GM21423 (cell line): ENCODE results near the gene CASP14.
"Not testable (repeated sequence)": the region's sequence is repeated elsewhere in the genome, so short reads cannot be mapped to it uniquely, and the experiment has no call there.

Experiments
- ATAC-seq: cut with Tn5 transposase; IDR thresholded peaks from one replicate; pipeline ENCODE4 v1.9.1; 2021; ENCODE audit warnings: mild to moderate bottlenecking, moderate library complexity; ENCODE audit not compliant: unreplicated experiment

The CASP14 gene, protein sequence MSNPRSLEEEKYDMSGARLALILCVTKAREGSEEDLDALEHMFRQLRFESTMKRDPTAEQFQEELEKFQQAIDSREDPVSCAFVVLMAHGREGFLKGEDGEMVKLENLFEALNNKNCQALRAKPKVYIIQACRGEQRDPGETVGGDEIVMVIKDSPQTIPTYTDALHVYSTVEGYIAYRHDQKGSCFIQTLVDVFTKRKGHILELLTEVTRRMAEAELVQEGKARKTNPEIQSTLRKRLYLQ

DNA sequence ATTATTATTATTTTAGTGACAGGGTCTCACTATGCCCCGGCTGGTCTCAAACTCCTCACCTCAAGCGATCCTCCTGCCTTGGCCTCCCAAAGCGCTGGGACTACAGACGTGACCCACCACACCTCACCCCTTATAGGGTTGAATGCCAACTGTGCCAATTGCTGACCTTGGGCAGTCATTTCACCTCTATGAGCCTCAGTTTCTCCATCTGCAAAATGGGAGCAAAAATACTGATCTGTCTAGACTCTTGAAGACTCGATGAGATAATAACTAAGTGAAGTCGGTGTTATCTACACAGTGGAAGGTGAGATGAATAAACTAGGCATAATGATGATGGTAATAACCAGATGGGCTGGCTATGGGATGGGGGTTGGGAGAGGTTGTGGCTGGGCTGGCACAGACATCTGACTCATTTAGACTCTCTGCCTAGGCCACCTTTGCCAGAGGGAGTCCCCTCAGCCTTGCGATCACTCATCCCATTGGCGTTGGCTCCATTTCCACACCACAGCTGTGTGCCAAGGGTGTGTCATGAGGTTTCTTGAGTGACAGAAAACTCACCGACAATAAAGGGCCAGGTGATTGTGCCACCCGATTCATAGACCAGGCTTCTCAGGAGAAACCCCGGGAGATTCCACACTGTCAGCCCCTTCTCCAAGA is at the start of gene CASP14:
TSS of gene CASP14 (plus strand) at position 596 of the 657 bp plus-strand sequence. CDS start 2,772 bp downstream, outside the sequence.
- ATAC-seq, result no peak

DNA sequence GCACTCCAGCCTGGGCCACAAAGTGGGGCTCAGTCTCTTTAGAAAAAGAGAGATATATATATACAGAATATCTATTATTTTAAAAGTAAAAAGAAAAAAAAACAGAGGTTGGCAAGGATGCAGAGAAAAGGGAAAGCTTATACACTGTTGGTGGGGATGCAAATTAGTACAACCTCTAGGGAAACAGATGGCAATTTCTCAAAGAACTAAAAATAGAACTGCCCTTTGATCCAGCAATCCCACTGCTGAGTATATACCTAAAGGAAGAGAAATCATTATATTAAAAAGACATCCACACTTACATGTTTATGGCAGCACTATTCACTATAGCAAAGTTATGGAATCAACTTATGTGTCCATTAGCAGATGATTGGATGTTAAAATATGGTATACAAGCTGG is 41.0 kb upstream of the CASP14 start:
- no peak for ATAC-seq

DNA sequence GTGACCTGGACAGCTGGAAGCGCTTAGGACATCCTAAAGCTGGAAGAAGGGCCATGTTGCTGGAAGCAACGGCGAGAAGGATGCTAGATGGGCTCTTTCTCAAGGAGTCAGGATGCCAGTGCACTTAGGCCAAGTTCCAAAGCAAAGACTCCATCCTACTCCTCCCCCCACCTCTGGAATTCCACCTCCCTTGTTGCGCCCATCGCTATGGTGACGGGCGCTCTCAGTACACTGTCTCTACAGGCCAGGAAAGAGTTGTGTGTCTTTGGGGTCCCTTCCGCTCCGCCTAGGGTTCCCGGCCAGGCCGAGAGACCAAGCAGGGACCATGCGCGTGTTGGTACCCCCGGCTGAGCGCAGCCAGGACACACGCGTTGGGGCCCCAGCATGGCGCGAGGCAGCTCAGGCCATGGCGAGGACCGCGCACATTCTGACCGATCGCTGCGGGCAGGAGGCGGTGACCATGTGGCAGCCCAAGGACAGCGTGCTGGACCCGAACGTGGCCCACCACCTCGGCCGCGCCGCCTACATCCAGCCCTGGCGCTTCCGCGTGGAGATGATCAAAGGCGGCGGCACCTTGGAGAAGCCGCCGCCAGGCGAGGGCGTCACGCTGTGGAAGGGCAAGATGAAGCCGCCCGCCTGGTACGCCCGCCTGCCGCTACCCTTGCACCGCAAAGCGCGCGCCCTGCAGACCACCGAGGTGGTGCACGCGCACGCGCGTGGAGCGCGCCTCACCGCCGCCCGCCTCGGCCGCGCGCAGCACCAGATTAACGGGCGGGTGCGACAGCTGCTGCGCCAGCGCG is 38.6 kb upstream of the CASP14 start:
- ATAC-seq, result no peak

GRCh38 chr19:15014579-15014978 is 34.7 kb upstream of the CASP14 start:
- ATAC-seq, result no peak

DNA sequence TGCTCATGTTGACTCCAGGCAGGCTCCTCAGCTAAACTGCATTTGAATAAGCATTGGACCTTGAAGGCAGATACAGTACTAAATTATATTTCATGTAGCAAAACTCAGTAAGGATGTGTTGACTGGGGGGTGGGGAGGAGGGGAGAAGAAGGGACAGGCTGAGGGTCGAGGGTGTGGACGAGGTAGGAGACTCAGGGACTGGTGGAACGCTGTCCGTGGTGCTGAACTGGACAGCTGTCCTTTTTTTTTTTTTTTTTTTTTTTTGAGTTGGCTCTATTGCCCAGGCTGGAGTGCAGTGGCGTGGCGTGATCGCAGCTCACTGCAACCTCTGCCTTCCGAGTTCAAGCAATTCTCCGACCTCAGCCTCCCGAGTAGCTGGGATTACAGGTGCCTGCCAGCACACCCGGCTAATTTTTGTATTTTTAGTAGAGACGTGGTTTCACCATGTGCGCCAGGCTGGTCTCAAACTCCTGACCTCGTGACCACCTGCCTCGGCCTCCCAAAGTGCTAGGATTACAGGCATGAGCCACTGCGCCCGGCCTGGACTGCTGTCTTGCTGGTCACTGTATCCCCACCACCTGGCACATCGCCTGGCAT is 33.2 kb upstream of the CASP14 start:
- ATAC-seq, result no peak

DNA sequence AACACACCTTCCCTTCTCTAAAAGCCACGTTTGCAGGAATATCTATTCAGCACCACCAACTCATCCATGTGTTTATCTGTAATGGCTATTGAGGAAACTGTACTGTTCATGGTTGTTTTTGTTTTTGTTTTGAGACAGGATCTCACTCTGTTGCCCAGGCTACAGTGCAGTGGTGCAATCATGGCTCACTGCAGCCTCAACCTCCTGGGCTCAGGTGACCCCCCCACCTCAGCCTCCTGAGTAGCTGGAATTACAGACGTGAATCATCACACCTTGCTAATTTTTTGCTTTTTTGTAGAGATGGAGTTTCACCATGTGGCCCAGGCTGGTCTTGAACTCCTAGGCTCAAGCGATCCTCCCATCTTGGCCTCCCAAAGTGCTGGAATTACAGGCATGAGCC is 30.4 kb upstream of the CASP14 start:
- not testable (repeated sequence) for ATAC-seq

- no peak for ATAC-seq
Measured at GRCh38 chr19:15021286-15022007, 27.8 kb upstream of the CASP14 start.

GRCh38 chr19:15022752-15023151 is 26.5 kb upstream of the CASP14 start:
- no peak for ATAC-seq

GRCh38 chr19:15025217-15025616 is 24.1 kb upstream of the CASP14 start:
- ATAC-seq, result no peak

- no peak for ATAC-seq
Measured at GRCh38 chr19:15028490-15028889, 20.8 kb upstream of the CASP14 start.

- no peak for ATAC-seq
Measured at GRCh38 chr19:15031675-15032074, 17.6 kb upstream of the CASP14 start.

DNA sequence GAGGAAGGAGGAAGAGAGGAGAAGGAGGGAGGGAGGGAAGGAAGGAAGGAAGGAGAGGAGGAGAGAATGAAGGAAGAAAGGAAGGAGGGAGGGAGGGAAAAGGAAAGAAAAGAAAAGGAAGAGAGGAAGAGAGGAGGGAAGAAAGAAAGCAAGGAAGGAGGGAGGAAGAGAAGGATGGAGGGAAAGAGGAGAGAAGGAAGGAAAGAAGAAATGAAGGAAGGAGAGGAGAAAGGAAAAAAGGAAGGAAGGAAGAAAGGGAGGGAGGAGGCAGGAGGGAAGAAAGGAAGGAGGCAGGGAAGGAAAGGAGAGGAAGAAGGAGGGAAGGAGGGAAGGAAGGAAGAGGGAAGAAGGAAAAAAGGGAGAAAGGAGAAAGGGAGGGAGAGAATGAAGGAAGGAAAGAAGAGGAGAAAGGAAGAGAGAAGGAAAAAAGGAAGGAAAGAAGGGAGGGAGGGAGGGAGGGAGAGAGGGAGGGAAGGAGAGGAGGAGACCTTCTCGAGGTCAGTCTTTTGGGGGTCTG is 13.4 kb upstream of the CASP14 start:
- ATAC-seq, result no peak

DNA sequence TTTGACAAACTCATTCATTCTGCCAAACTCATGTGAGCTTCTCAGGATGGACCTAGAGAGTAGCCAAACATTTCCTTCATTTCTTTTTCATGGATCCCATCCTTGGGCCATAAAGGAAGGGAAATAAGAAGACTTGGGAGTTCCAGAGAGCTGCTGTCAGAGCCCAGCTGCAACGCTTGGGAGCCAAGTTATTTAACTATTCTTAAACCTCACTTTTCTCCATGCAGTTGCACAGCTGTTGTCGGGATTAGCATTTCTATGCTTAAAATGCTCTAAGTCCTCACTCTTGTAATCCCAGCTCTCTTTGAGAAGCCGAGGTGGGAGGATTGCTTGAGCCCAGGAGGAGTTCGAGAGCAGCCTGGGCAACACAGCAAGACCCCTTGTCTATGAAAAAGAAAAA is 11.7 kb upstream of the CASP14 start:
- ATAC-seq, result no peak

GRCh38 chr19:15038294-15038693 is 11.0 kb upstream of the CASP14 start:
- ATAC-seq, result no peak

GRCh38 chr19:15042003-15042402 is 7.3 kb upstream of the CASP14 start:
- ATAC-seq, result no peak

- ATAC-seq, result no peak
Measured at GRCh38 chr19:15042826-15043225, 6.5 kb upstream of the CASP14 start.

DNA sequence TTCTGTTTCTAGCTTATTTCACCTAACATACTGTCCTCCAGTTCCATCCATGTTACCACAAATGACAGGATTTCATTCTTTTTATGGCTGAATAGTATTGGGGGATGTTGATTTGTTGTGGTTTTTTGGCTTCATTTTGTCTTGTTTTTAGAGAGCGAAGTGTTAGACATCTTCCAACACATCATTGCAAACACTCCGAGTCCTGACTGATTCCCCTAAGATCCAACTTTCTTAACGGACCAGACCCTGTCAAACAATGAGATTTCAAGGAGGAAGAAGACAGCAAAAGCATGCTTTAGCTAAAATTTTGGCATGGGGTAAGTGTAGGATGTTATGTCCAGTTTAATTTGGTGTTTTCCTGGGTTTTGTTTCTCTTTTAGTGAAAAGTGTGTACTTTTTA is 3.8 kb upstream of the CASP14 start:
- ATAC-seq, result no peak

GRCh38 chr19:15047680-15048079 is 1.6 kb upstream of the CASP14 start:
- ATAC-seq, result no peak

DNA sequence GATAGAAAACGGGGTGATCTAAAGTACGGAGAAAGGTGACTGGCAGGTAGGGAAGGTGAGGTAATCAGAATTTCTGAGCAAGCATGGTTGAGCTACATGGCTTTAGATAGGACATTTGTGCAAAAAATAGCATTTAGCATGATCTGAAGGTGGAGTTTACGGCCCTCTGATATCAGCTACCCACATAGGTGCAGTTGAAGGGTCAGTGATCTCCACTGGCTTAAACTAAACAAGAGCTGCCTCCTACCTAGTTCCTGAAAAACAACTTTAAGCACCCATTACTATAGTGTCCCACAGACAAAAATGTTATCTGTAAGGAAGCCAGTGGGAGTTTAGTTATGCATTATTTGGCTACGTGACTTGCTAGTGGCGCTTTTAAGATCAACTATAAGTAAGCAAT is 1.2 kb upstream of the CASP14 start:
- no peak for ATAC-seq

DNA sequence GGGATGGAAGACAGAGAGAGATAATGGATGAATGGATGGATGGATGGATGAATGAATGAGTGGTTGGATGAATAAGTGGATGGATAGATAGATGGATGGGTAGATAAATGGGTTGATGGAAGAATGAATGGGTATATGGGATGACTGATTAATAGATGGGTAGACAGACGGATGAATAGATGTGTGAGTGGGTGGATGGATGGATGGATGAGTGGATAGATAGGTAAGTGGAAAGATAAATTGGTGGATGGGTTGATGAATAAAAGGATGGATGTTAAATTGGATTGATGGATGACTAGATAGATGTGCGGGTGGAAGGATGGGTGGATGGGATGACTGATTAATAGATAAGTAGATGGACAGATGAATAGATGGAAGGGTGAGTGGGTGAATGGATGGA is 1.4 kb downstream of the CASP14 start:
- ATAC-seq, result no peak

GRCh38 chr19:15062036-15062435 is 12.8 kb downstream of the CASP14 start:
- ATAC-seq, result no peak
